ENCODE measurements around the gene PACS2.
A peak's percentile ranks its signal among the peaks of the same experiment; 100 is the strongest.

Gene PACS2

GRCh38 chr14:105433161-105433605 is 118.6 kb downstream of the PACS2 start:
- Histone ChIP-seq H3K9me3 (ENCODE audit: severe bottlenecking) (no peaks in the 10 kb centered on the region), H3K4me3 (ENCODE audit: severe bottlenecking) (no peak overlapping the region), H3K36me3 (ENCODE audit: low read depth) (peaks cover 60% of the 10 kb centered on the region), H3K4me1 (ENCODE audit: insufficient read depth, poor library complexity, severe bottlenecking) (peaks cover 16% of the 10 kb centered on the region), H3K27me3 (ENCODE audit: insufficient read depth, poor library complexity, severe bottlenecking) (no peaks in the 10 kb centered on the region), H3K27ac (ENCODE audit: poor library complexity, severe bottlenecking) (no peak overlapping the region)
- no peak for TF ChIP-seq CTCF (IDR thresholded peaks at IDR 0.05; ENCODE audit: poor library complexity, severe bottlenecking)
- DNase-seq (ENCODE audit: low spot score) (peak; percentile 67), ATAC-seq (ENCODE audit: low read depth) (no peak)

- H3K27ac ChIP-seq (ENCODE audit: poor library complexity, severe bottlenecking): no peak overlapping the region
- no peak for TF ChIP-seq CTCF (IDR thresholded peaks at IDR 0.05; ENCODE audit: poor library complexity, severe bottlenecking)
- H3K4me1 ChIP-seq (ENCODE audit: insufficient read depth, poor library complexity, severe bottlenecking): no peaks in the 10 kb centered on the region
Measured at GRCh38 chr14:105436402-105436801, 121.9 kb downstream of the PACS2 start.

GRCh38 chr14:105436891-105437722 is 122.6 kb downstream of the PACS2 start:
- Histone ChIP-seq H3K4me3 (ENCODE audit: severe bottlenecking) (no peak overlapping the region), H3K36me3 (ENCODE audit: low read depth) (peaks cover 56% of the 10 kb centered on the region), H3K27ac (ENCODE audit: poor library complexity, severe bottlenecking) (no peak overlapping the region), H3K9me3 (ENCODE audit: severe bottlenecking) (no peaks in the 10 kb centered on the region), H3K27me3 (ENCODE audit: insufficient read depth, poor library complexity, severe bottlenecking) (no peaks in the 10 kb centered on the region), H3K4me1 (ENCODE audit: insufficient read depth, poor library complexity, severe bottlenecking) (no peaks in the 10 kb centered on the region)
- peak; percentile 32; the same call in 2 of the 3 replicates for ATAC-seq (ENCODE audit: low read depth)
- DNase-seq (ENCODE audit: low spot score): peak; percentile 66
- no peak for TF ChIP-seq CTCF (IDR thresholded peaks at IDR 0.05; ENCODE audit: poor library complexity, severe bottlenecking)

More at GRCh38 chr14:105436402-105436801, 121.9 kb downstream of the PACS2 start:
- ATAC-seq (ENCODE audit: low read depth) (no peak), DNase-seq (ENCODE audit: low spot score) (no peak)
- Histone ChIP-seq H3K9me3 (ENCODE audit: severe bottlenecking) (no peaks in the 10 kb centered on the region), H3K4me3 (ENCODE audit: severe bottlenecking) (no peak overlapping the region), H3K27me3 (ENCODE audit: insufficient read depth, poor library complexity, severe bottlenecking) (no peaks in the 10 kb centered on the region), H3K36me3 (ENCODE audit: low read depth) (peaks cover 58% of the 10 kb centered on the region)

- H3K4me3 ChIP-seq (ENCODE audit: severe bottlenecking): no peak overlapping the region
- ATAC-seq (ENCODE audit: low read depth): no peak
Measured at GRCh38 chr14:105437723-105438500, 123.4 kb downstream of the PACS2 start.

More at GRCh38 chr14:105437723-105438500, 123.4 kb downstream of the PACS2 start:
- no peaks in the 10 kb centered on the region for H3K4me1 ChIP-seq (ENCODE audit: insufficient read depth, poor library complexity, severe bottlenecking)
- peaks cover 50% of the 10 kb centered on the region for H3K36me3 ChIP-seq (ENCODE audit: low read depth)
- no peaks in the 10 kb centered on the region for H3K9me3 ChIP-seq (ENCODE audit: severe bottlenecking)
- no peaks in the 10 kb centered on the region for H3K27me3 ChIP-seq (ENCODE audit: insufficient read depth, poor library complexity, severe bottlenecking)
- H3K27ac ChIP-seq (ENCODE audit: poor library complexity, severe bottlenecking): no peak overlapping the region
- TF ChIP-seq CTCF (IDR thresholded peaks at IDR 0.05; ENCODE audit: poor library complexity, severe bottlenecking): no peak
- DNase-seq (ENCODE audit: low spot score): peak; percentile 65

All from RWPE2 (cell line).